ENCODE results near the gene AMZ1. TPM values are rescaled to one million over a fixed set of nuclear protein-coding genes. Genes with fewer than 3 reads are reported as not detected.

AMZ1 gene
- total RNA-seq, 3 donors from 2014 or later (not counting 1 experiment from before 2014, with no cell fraction given) = 0.07 to 1.2 (median 0.27) TPM

DNA sequence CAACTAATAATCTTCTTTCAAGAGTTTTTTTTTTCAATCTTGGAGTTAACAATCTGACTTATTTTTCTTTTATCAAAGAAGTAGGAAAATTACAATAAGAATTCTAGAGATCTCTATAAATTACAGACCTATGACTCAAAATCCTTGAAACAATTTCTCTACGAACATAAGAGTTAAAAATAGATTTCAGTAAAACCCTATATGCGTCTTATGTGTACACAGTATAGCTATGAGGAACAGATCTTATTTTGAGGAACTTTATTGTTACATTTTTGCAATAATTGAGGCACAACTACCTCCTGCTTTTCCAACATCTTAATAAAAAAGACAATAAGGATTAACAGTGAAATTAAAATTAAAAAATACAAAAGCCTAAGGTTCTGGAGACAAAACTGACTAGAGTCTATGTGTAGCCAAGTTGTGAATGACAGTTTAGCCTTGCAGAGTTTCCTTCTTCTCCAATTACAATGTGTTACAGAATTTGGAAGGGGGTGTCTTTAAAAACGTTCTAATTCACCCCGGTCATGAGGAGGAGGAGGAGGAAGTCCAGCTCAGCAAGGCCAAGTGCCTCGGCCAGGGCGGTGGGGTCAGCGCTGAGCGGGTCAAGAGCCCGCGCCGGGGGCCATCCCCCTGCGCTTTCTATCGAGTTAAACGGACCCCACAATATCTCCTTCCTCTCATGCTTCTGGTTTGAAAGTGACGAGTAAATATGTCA is 40.5 kb downstream of the AMZ1 start:
- no peak for ATAC-seq
- no peaks in the 10 kb centered on the region for H3K9me3 ChIP-seq (ENCODE audit: control insufficient read depth, insufficient read depth, low read length)
- H3K4me1 ChIP-seq (ENCODE audit: control insufficient read depth, insufficient read depth, low read length) = peaks cover 2% of the 10 kb centered on the region
- H3K27ac Mint-ChIP-seq = no peak overlapping the region
- no peak for DNase-seq
- peaks cover 13% of the 10 kb centered on the region for H3K36me3 ChIP-seq (ENCODE audit: control insufficient read depth, insufficient read depth, low read length)
- peaks cover 0 to 9% of the 10 kb centered on the region in 2 donors for H3K4me1 Mint-ChIP-seq
- no peaks in the 10 kb centered on the region for H3K9me3 Mint-ChIP-seq
- no peak overlapping the region for H3K4me3 Mint-ChIP-seq
- H3K27me3 Mint-ChIP-seq (ENCODE audit: low read depth in 2 of 2) = no peaks in the 10 kb centered on the region
- TF ChIP-seq, protein P1, sequence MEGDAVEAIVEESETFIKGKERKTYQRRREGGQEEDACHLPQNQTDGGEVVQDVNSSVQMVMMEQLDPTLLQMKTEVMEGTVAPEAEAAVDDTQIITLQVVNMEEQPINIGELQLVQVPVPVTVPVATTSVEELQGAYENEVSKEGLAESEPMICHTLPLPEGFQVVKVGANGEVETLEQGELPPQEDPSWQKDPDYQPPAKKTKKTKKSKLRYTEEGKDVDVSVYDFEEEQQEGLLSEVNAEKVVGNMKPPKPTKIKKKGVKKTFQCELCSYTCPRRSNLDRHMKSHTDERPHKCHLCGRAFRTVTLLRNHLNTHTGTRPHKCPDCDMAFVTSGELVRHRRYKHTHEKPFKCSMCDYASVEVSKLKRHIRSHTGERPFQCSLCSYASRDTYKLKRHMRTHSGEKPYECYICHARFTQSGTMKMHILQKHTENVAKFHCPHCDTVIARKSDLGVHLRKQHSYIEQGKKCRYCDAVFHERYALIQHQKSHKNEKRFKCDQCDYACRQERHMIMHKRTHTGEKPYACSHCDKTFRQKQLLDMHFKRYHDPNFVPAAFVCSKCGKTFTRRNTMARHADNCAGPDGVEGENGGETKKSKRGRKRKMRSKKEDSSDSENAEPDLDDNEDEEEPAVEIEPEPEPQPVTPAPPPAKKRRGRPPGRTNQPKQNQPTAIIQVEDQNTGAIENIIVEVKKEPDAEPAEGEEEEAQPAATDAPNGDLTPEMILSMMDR (IDR thresholded peaks at IDR 0.05) = no peak
- 80% methylated on average over 13 of the region's 15 CpGs for WGBS (ENCODE audit: insufficient coverage)
- H3K4me3 ChIP-seq (ENCODE audit: low read length) = no peak overlapping the region
- intact Hi-C loops (cut with micrococcal nuclease) = no loop called here
- no peak overlapping the region for H3K27ac ChIP-seq (ENCODE audit: low read length)
- H3K36me3 Mint-ChIP-seq = peaks cover 6% of the 10 kb centered on the region
- no peaks in the 10 kb centered on the region for H3K27me3 ChIP-seq (ENCODE audit: control insufficient read depth, insufficient read depth, low read length)

DNA sequence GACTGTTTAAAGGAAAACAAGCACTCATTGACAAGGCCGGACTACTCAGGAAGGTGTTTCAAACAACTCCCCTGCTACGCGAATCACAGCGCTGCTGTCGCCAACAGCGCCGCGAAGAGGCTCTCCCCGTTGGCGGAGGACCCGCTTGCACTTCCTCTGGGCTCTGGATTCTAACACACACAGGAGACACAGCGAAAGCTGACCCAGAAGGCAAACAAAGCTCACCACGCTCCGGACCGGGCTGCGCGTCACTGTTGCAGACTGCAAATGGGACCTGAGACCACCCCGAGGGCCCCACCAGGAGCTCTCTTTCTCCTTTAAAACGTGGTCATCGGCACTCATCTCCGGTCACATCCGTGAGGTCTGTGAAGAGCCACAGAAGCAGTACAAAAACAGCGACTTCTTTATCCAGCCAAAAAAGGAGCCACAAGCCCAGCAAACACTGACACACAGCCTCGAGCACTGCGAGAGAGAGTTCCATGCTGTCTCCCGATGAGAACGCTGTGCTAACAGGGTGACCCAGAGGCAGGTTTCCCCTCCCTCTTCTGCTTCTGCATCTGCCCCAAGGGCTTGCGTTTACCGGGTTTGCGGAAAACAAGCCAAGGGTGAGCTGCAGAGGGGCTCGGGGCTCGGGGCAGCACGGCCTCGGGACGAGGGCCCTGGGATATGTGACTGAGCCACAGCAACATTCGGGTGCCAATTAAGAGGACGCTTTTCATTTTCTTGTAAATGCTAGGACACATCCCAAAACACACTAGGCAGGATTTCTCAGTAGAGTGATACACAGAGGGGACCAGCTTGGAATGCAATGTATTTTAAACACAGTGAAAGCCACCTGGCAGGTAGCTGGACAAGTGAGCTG is 41.3 kb downstream of the AMZ1 start:
- H3K9me3 ChIP-seq (ENCODE audit: control insufficient read depth, insufficient read depth, low read length) = no peaks in the 10 kb centered on the region
- TF ChIP-seq, protein P1 (IDR thresholded peaks at IDR 0.05) = no peak
- ATAC-seq (no peak), DNase-seq (no peak)
- Mint-ChIP-seq H3K4me1 (peaks cover 6 to 15% of the 10 kb centered on the region in 2 donors), H3K4me3 (no peak overlapping the region), H3K9me3 (no peaks in the 10 kb centered on the region), H3K27ac (no peak overlapping the region), H3K27me3 (ENCODE audit: low read depth in 2 of 2) (peaks cover 2 to 5% of the 10 kb centered on the region in 2 donors), H3K36me3 (peaks cover 6% of the 10 kb centered on the region)
- peaks cover 13% of the 10 kb centered on the region for H3K36me3 ChIP-seq (ENCODE audit: control insufficient read depth, insufficient read depth, low read length)
- no peak overlapping the region for H3K27ac ChIP-seq (ENCODE audit: low read length)
- H3K4me3 ChIP-seq (ENCODE audit: low read length) = no peak overlapping the region
- no peaks in the 10 kb centered on the region for H3K27me3 ChIP-seq (ENCODE audit: control insufficient read depth, insufficient read depth, low read length)
- H3K4me1 ChIP-seq (ENCODE audit: control insufficient read depth, insufficient read depth, low read length) = peaks cover 6% of the 10 kb centered on the region
- WGBS (ENCODE audit: insufficient coverage) = 92% methylated on average over 37 of the region's 37 CpGs
- intact Hi-C loops (cut with micrococcal nuclease) = no loop called here

DNA sequence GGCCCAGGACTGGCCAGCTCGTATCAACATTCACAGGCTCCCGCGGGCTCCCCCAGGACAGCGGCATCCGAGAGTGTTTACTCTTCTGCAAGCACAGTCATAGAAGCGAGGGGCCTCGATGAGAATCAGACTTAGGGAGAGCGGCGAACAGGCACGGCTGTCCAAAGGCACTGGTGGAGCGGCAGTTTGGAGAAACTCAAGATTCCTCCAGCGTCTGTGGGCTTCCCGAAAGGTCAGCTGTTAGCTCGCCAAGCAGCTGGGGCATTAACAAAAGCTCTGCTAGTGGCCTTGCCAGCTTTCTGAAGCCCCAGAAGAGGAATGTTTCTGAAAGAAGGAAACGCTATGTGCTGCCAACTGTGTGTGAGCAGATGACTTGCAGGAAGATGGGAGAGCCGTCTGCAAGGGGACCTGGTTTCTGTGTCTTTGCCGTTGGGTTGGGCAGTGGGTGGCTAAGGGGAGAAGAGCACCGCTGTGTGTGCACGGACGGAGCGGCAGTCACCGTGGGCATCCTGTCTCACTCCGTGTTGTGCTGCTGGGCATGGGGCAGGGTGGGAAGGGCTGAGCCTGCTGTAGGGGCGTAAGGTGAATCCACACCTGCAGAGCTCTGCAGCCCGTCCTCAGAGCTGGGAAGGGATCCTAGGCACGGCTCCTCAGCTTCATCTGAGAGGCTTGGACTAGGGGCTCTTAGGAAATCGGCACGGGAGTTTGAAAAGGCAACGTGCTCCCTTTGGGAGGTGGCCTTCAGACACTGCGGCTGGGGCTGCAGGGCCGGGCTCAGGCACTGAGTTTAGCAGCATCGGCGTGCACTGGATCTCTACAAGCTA is 42.1 kb downstream of the AMZ1 start:
- intact Hi-C loops (cut with micrococcal nuclease) = no loop called here
- Mint-ChIP-seq H3K4me1 (peaks cover 14 to 23% of the 10 kb centered on the region in 2 donors), H3K4me3 (no peak overlapping the region), H3K36me3 (peaks cover 6% of the 10 kb centered on the region), H3K9me3 (no peaks in the 10 kb centered on the region), H3K27me3 (ENCODE audit: low read depth in 2 of 2) (peaks cover 4 to 14% of the 10 kb centered on the region in 2 donors), H3K27ac (no peak overlapping the region)
- TF ChIP-seq, protein P1 (IDR thresholded peaks at IDR 0.05) = no peak
- Histone ChIP-seq H3K27ac (ENCODE audit: low read length) (no peak overlapping the region), H3K36me3 (ENCODE audit: control insufficient read depth, insufficient read depth, low read length) (peaks cover 13% of the 10 kb centered on the region), H3K4me1 (ENCODE audit: control insufficient read depth, insufficient read depth, low read length) (peaks cover 15% of the 10 kb centered on the region), H3K9me3 (ENCODE audit: control insufficient read depth, insufficient read depth, low read length) (no peaks in the 10 kb centered on the region), H3K4me3 (ENCODE audit: low read length) (no peak overlapping the region), H3K27me3 (ENCODE audit: control insufficient read depth, insufficient read depth, low read length) (no peaks in the 10 kb centered on the region)
- ATAC-seq = no peak
- WGBS (ENCODE audit: insufficient coverage) = 85% methylated on average over 33 of the region's 33 CpGs
- no peak for DNase-seq
